Cardiac fibroblast (primary cell): ENCODE results near the gene BIRC7.

Experiments used
- DNase-seq, 2 donors: peaks; one replicate each; pipeline versions ENCODE4 v3.0.0 to v3.0.0-alpha.2; 2010; ENCODE audit warnings: low read depth in 2 of 2
- H3K4me3 ChIP-seq, 2 donors: replicated peaks in 1 of 2; 1 replicate in 1 of 2; 2 replicates in 1 of 2; pipeline ENCODE4 v1.5.1; 2011; ENCODE audit warnings: low read depth in 2 of 2, low read length in 2 of 2, mild to moderate bottlenecking in 2 of 2, moderate library complexity in 1 of 2
- CTCF ChIP-seq: IDR thresholded peaks from one replicate; pipeline ENCODE4 v1.5.1; 2011; ENCODE audit warnings: low read depth, mild to moderate bottlenecking, low read length, inconsistent platforms

The BIRC7 gene

GRCh38 chr20:63235399-63235983, at the start of gene BIRC7:
BIRC7 (plus strand) TSS chr20:63235905; CDS start chr20:63236097, 192 bp downstream.
- DNase-seq, result no peak
- no peak for TF ChIP-seq CTCF
- no peak within 1 kb of the TSS for H3K4me3 ChIP-seq

DNA sequence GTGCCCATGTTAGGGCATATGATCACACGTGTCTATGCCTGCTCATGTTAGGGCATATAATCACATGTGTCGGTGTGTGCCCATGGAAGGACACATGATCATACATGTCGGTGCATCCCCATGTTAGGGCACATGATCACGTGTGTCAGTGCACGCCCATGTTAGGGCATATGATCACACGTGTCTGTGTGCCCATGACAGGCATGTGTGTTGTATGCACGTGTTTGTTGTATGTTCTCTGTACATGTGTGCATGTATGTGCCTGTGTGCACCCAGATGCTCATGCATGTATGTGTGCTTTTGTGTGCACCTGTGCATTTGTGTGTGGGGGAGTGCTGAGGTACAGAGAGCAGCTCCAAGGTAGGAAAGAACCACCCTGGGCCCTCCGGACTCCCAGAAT, 49.6 kb upstream of the BIRC7 start:
- H3K4me3 ChIP-seq, result no peak overlapping the region
- DNase-seq, result no peak
- no peak for TF ChIP-seq CTCF

DNA sequence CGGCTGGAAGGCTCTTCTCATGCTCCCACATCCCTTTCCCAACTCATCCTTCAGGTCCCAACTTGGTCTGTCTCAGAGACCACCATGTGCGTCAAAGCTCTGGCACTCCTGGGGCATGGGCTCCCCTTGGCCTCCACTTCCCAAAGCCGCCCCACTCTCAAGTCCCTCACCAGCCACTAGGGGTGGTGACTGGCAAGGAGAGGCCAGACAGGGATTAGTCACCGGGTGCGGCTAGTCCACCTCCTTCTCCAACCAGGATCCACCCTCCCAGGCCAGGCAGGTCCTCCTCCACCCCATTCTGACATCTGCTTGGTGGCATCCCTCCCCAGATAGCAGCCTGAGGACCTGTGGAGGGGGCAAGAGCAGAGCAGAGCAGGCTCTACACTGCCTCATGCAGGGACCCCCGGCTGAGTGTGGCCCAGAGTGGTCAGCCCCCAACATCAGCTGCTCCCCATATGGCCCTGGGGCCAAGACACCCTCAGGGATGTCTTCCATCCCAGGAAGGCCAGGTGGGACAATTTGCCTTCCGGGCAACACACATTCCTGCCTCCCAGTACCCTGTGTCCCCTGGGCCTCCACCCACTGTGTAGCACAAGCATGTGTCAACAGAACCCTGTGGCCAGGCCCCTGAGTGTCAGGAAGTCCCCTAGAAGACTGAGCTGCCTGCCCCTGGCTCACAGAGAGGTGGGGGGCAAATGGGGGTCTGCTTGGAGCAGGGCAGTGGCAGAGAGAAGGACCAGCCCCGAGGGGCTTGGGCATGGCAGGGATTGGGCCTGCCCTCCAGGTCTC, 49.0 kb upstream of the BIRC7 start:
- peak; percentile 26 for TF ChIP-seq CTCF
- H3K4me3 ChIP-seq, result no peak overlapping the region
- DNase-seq, result peak in 1 of 2 donors; percentile 42

DNA sequence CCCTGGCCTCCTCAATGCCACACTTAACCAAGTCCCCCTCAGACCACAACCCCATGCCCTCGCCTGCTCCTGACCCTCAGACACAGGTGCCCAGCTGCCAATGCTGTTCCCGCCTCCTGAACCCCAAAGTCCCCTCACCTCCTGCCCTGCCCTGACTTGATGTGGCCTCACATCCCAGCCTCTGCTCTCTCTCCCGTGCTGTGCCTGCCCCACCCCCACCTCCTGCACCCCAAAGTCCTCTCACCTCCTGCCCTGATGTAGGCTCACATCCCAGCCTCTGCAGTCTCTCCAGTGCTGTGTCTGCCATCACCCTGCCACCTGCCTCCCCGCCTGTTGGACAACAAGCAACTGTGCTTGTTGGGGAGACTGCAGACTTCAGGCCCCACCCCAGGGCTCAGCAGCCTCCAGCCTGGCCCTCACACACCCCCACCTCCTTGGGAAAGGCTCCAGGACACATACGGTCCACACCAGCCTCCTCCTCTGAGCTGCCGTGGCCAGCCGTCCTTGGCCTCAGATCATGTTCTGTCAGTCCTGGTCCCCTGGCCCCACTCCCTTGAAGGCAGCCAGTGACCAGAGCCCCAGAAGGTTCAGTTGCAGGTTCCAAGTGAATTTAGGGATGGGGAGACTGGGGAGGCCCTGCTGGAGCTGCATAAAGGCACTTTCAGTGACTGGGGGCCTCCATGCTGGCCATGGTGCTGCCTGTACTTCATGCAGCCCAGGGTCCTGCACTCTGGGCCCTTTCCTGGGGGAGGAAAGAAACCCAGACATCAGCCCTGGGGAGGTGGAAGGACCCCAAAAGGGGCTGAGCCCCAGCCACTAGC, 48.2 kb upstream of the BIRC7 start:
- no peak for TF ChIP-seq CTCF
- no peak for DNase-seq
- H3K4me3 ChIP-seq, result no peak overlapping the region

DNA sequence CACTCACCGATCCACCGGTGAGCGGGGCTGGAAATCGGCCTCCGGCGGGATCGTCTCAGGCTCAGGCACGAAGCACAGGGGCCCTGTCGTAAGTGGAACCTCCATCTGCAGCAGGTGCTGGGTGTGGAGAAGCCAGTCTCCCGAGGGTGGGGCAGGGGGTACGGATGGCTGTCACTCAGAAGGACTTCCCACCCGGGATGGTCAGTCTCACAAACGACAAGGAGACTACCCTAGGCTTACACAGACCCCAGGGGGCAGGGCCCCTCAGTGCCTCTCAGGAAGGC, 47.6 kb upstream of the BIRC7 start:
- DNase-seq, result no peak
- no peak overlapping the region for H3K4me3 ChIP-seq
- no peak for TF ChIP-seq CTCF

GRCh38 chr20:63188641-63189321, 46.9 kb upstream of the BIRC7 start:
- no peak overlapping the region for H3K4me3 ChIP-seq
- TF ChIP-seq CTCF, result no peak
- no peak for DNase-seq
